K562 (cell line): Measurements from ENCODE around the gene TEP1. TPM values are rescaled to one million over a fixed set of nuclear protein-coding genes. Genes with fewer than 3 reads are reported as not detected.

ENCODE experiments used
- ATAC-seq: fragments of 200-7000 bp; cut with Tn5 transposase; 3 replicates; pipeline ENCODE4 v1.9.1; 2020; ENCODE audit warnings: moderate library complexity
- BruUV-seq: library from RNA; stranded (reverse); fragments of 400-500 nt; replicated peaks from 2 replicates; lab custom pipeline; 2021; lab: Mats Ljungman, UMichigan
- CTCF ChIA-PET: fragments of 300-600 bp; formaldehyde crosslinking; extraction: SDS; loops from one replicate; lab custom pipeline; 2021; ENCODE audit warnings: low intra/inter-chr PET ratio; lab: Yijun Ruan, JAX
- POLR2A ChIA-PET: fragments of 300-600, 350-650 bp; sonication (Branson Sonifier 250); formaldehyde crosslinking; extraction: SDS; loops from one replicate; lab custom pipeline; 2021; ENCODE audit warnings: antibody characterized with exemption, inconsistent platforms; lab: Yijun Ruan, JAX
- DNase-seq, 4 experiments: peaks; one replicate each; pipeline versions ENCODE4 v3.0.0 to v3.0.0-alpha.2; 2011 to 2018; ENCODE audit warnings: low spot score in 3 of 4, mixed read lengths in 3 of 4; ENCODE audit errors: extremely low read depth in 1 of 4
- FAIRE-seq: peaks from 2 replicates; lab custom pipeline; 2011; peaks lifted over from hg19 to GRCh38; lab: Jason Lieb, UNC
- H2AFZ ChIP-seq: 2 replicates; pipeline ENCODE4 v1.6.0; 2011; ENCODE audit warnings: low read depth, low read length, control low read depth, inconsistent platforms
- H3K27ac ChIP-seq: fragments of 200-600 bp; 3 replicates; pipeline ENCODE4 v1.8.0; 2011; ENCODE audit warnings: low read depth, mild to moderate bottlenecking, control low read depth, inconsistent platforms, low read length, moderate library complexity, mixed read lengths; ENCODE audit errors: extremely low read depth
- H3K27me3 ChIP-seq, 2 experiments: fragments of 300-600 bp in 1 of 2; 2 replicates in 1 of 2; 3 replicates in 1 of 2; pipeline versions ENCODE4 v1.6.0 to v1.8.0; 2011; ENCODE audit warnings: inconsistent platforms in 2 of 2, low read length in 2 of 2, mild to moderate bottlenecking in 1 of 2, mixed read lengths in 1 of 2, moderate library complexity in 1 of 2; ENCODE audit not compliant: control insufficient read depth in 2 of 2, insufficient read depth in 2 of 2
- H3K36me3 ChIP-seq: fragments of 300-600 bp; 3 replicates; pipeline ENCODE4 v1.8.0; 2011; ENCODE audit warnings: mild to moderate bottlenecking, low read length, inconsistent platforms; ENCODE audit not compliant: control insufficient read depth, insufficient read depth
- H3K4me1 ChIP-seq, 2 experiments: fragments of 200-600 bp in 1 of 2; replicated peaks in 1 of 2; 2 replicates in 1 of 2; 3 replicates in 1 of 2; pipeline versions ENCODE4 v1.5.1 to v1.8.0; 2011; ENCODE audit warnings: inconsistent platforms in 2 of 2, low read length in 2 of 2, mild to moderate bottlenecking in 1 of 2, mixed read lengths in 1 of 2, moderate library complexity in 1 of 2; ENCODE audit not compliant: control insufficient read depth in 2 of 2, insufficient read depth in 2 of 2
- H3K4me2 ChIP-seq: 2 replicates; pipeline ENCODE4 v1.6.1; 2011; ENCODE audit warnings: low read length, control low read depth, inconsistent platforms, mixed read lengths; ENCODE audit not compliant: insufficient read depth
- H3K4me3 ChIP-seq: fragments of 200-600 bp; sonication (generic), shearing (Covaris generic); 2 replicates; pipeline ENCODE4 v1.5.1; 2016; ENCODE audit warnings: control low read depth, inconsistent platforms
- H3K79me2 ChIP-seq: fragments of 200-600 bp; 3 replicates; pipeline ENCODE4 v1.8.0; 2011; ENCODE audit warnings: low read length, inconsistent platforms; ENCODE audit not compliant: control insufficient read depth, insufficient read depth
- H3K9ac ChIP-seq, 2 experiments: 2 replicates each; pipeline versions ENCODE4 v1.6.0 to v1.6.1; 2011; ENCODE audit warnings: low read depth in 2 of 2, low read length in 2 of 2, control low read depth in 1 of 2, inconsistent platforms in 1 of 2, mild to moderate bottlenecking in 1 of 2, mixed read lengths in 1 of 2; ENCODE audit not compliant: insufficient read depth in 1 of 2
- H3K9me1 ChIP-seq: one replicate; pipeline ENCODE4 v1.6.0; 2011; ENCODE audit warnings: inconsistent platforms, mild to moderate bottlenecking, low read length, moderate library complexity; ENCODE audit not compliant: control insufficient read depth, insufficient read depth
- H3K9me3 ChIP-seq: replicated peaks from 2 replicates; pipeline ENCODE4 v1.5.1; 2011; ENCODE audit warnings: low read depth, low read length, inconsistent platforms; ENCODE audit not compliant: control insufficient read depth, insufficient read depth
- H4K20me1 ChIP-seq: replicated peaks from 2 replicates; pipeline ENCODE4 v1.6.1; 2011; ENCODE audit warnings: low read length, inconsistent platforms, mixed read lengths; ENCODE audit not compliant: control insufficient read depth, insufficient read depth
- CBX3 ChIP-seq, 2 experiments: IDR thresholded peaks; 1 replicate in 1 of 2; 2 replicates in 1 of 2; pipeline ENCODE4 v1.6.1; 2012; ENCODE audit warnings: inconsistent platforms in 2 of 2, low read length in 2 of 2, borderline replicate concordance in 1 of 2, control low read depth in 1 of 2
- ETV6 ChIP-seq, 3 experiments: fragments of 150-350 bp in 1 of 3; sonication (generic) in 1 of 3; formaldehyde crosslinking in 1 of 3; IDR thresholded peaks; 2 replicates each; pipeline versions ENCODE4 v1.6.1 to v1.8.0; 2014 to 2022; ENCODE audit warnings: borderline replicate concordance in 2 of 3, low read depth in 2 of 3, antibody characterized with exemption in 1 of 3, low read length in 1 of 3, mild to moderate bottlenecking in 1 of 3, missing genetic modification reagents in 1 of 3
- PHB2 ChIP-seq: fragments of 450-650 bp; IDR thresholded peaks from 2 replicates; pipeline ENCODE4 v1.6.1; 2017; ENCODE audit warnings: low read depth
- SAFB ChIP-seq: fragments of 200-400 bp; formaldehyde crosslinking; IDR thresholded peaks from 2 replicates; pipeline ENCODE4 v1.6.1; 2017; ENCODE audit warnings: low read depth, low read length, borderline replicate concordance
- SP1 ChIP-seq: sonication (generic); formaldehyde crosslinking; IDR thresholded peaks from 2 replicates; pipeline ENCODE4 v1.8.1; 2022; ENCODE audit warnings: mild to moderate bottlenecking, missing genetic modification reagents
- SREBF2 ChIP-seq: sonication (generic); formaldehyde crosslinking; IDR thresholded peaks from 2 replicates; pipeline ENCODE4 v1.4.0; 2020; ENCODE audit warnings: mild to moderate bottlenecking, missing genetic modification reagents
- WGBS: fragments of 100-300 bp; shearing (Covaris generic); methylation state at CpG from one replicate; pipeline ENCODE4 v1.1.6; 2016; ENCODE audit warnings: low coverage, mixed read lengths; ENCODE audit not compliant: insufficient coverage; ENCODE audit errors: missing lambda C conversion rate; 5-methylcytosine and 5-hydroxymethylcytosine counted together
- in situ Hi-C: fragments of 300-500 bp; cut with MboI; formaldehyde crosslinking; loops from 4 replicates; pipeline ENCODE4 v1.15.0; 2018; ENCODE audit warnings: inconsistent platforms, mixed read lengths
- intact Hi-C: fragments of 100-400 bp; cut with micrococcal nuclease; formaldehyde crosslinking; loops from 2 replicates; pipeline ENCODE4 v1.14.2; 2022
- polyA plus RNA-seq, 8 experiments: library from polyadenylated mRNA; depleted of rRNA in 4 of 8; stranded (reverse) in 5 of 8; unstranded in 3 of 8; fragments of >200 nt; fragmentation: Nextera tagmentation in 2 of 8; fragmentation: Illumina TruSeq in 1 of 8; extraction: Ambion mirVana in 2 of 8; extraction: Trizol in 1 of 8; gene quantifications; 2 replicates each; pipeline versions ENCODE4 v1.2.1 to v1.2.3, GENCODE V29; 2011 to 2014; ENCODE audit warnings: inconsistent platforms in 1 of 8, missing spikeins in 1 of 8
- total RNA-seq, 7 experiments: library from RNA; depleted of rRNA in 6 of 7; stranded (reverse); fragments of >200 nt in 6 of 7; fragmentation: Illumina TruSeq in 2 of 7; extraction: Trizol in 2 of 7; gene quantifications; 2 replicates each; pipeline versions ENCODE4 v1.2.1 to v1.2.3, GENCODE V29; 2011 to 2021; ENCODE audit warnings: low replicate concordance in 1 of 7

Gene TEP1
- total and polyA plus RNA-seq, 9 of the 15 experiments (the other 6 are each of a cell fraction or from before 2014, with no cell fraction given): 1.0 to 12.2 (median 7.1) TPM

GRCh38 chr14:20429801-20430669, 16.7 kb upstream of the TEP1 start (continued):
- TF ChIP-seq SREBF2 (CRISPR knock-in tag): no peak

- TF ChIP-seq ETV6 (IDR thresholded peaks at IDR 0.05; ENCODE audit: borderline replicate concordance in 1 of 2, low read depth in 2 of 2, low read length in 1 of 2) (no peak), ETV6 (CRISPR knock-in tag; IDR thresholded peaks at IDR 0.05; ENCODE audit: borderline replicate concordance) (no peak), CBX3 (IDR thresholded peaks at IDR 0.05; ENCODE audit: borderline replicate concordance in 1 of 2, low read length in 2 of 2) (no peak), SAFB (no peak), PHB2 (no peak), SP1 (CRISPR knock-in tag) (no peak)
- H3K9me3 ChIP-seq: no peaks in the 10 kb centered on the region
- DNase-seq (no peak), FAIRE-seq (no peak), ATAC-seq (no peak)
- no peaks in the 10 kb centered on the region for H4K20me1 ChIP-seq
- CTCF ChIA-PET: no interaction called here
- BruUV-seq: no TSS peak
- H3K4me3 ChIP-seq: peak overlapping the region; percentile 33; the same call in 1 of the 2 replicates
- peak overlapping the region; percentile 82 for H3K4me2 ChIP-seq
- intact Hi-C loops: no loop called here
- no peaks in the 10 kb centered on the region; the same call in 2 of the 3 replicates for H3K79me2 ChIP-seq
- peaks cover 22 to 26% of the 10 kb centered on the region in 2 experiments; a peak in 4 of 5 replicates for H3K4me1 ChIP-seq
- 79% methylated on average over 2 of the region's 5 CpGs for WGBS
- in situ Hi-C loops: no loop called here
- no peaks in the 10 kb centered on the region for H3K36me3 ChIP-seq
- H3K9me1 ChIP-seq: no peaks in the 10 kb centered on the region
- H3K27ac ChIP-seq: no peak overlapping the region
- peak overlapping the region in 1 of 2 experiments; percentile 64; a peak in 3 of 4 replicates for H3K9ac ChIP-seq
- no peaks in the 10 kb centered on the region for H3K27me3 ChIP-seq
- no peak overlapping the region; the same call in 1 of the 2 replicates for H2AFZ ChIP-seq
- POLR2A ChIA-PET: no interaction called here
Observed at GRCh38 chr14:20428802-20429201, 15.5 kb upstream of the TEP1 start.
